ENCODE results near the gene MICB.

DNA sequence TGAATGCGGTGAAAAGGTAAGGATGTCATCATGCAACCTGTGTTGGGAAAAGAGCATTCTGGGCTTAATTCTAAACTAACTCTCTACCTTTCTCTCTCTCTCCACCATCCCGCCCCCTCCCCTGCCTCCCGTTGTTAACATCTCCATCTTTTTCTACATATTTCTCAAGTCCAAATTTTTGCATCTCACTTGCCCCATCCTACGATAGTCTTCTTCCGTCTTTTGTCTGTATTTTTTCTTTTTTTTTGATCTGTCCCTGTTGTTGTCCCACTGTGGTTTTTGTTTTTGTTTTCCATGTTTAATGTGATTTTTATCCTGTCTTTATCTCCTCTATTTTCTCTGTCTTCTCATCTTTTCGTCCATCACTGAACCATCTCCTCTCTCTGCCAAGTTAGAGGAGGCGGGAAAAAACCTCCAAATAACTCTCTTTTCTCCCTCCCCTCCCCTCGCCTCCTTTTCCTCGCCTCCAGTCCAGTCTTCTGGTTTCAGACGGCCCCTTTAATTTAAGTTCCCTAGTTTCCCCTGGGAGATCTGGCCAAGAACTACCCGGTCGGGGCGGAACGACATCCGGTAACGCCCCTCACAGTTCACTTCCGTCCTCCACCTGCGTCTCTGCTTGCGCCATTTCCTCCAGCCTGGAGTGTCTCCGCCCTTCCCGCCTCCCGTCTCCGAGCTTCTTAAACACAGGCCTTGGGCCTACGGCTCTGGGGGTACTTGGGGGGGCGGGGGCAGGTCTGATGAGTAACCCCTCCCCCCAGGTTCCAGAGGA, 49.2 kb downstream of the MICB start, which contains the start of gene NFKBIL1:
- no peak for TF ChIP-seq CTCF (conservative IDR thresholded peaks at IDR 0.05; ENCODE audit: low read length)
- no peak for TF ChIP-seq EZH2phosphoT487 (IDR thresholded peaks at IDR 0.05; ENCODE audit: borderline replicate concordance)
